Fibroblast of mammary gland (primary cell): ENCODE results near the gene MCM5.

Experiments
- DNase-seq: peaks from one replicate; pipeline ENCODE4 v3.0.0-alpha.2; 2010; ENCODE audit warnings: low read depth
- H3K4me3 ChIP-seq: 2 replicates; pipeline ENCODE4 v1.5.1; 2011; ENCODE audit warnings: low read depth, mild to moderate bottlenecking, low read length, moderate library complexity; ENCODE audit not compliant: control insufficient read depth
- TF ChIP-seq, protein P1 (sequence below): conservative IDR thresholded peaks from 2 replicates; pipeline ENCODE4 v1.5.1; 2011; ENCODE audit warnings: low read depth, low read length, inconsistent platforms; ENCODE audit not compliant: control insufficient read depth, insufficient read depth

MCM5 gene

DNA sequence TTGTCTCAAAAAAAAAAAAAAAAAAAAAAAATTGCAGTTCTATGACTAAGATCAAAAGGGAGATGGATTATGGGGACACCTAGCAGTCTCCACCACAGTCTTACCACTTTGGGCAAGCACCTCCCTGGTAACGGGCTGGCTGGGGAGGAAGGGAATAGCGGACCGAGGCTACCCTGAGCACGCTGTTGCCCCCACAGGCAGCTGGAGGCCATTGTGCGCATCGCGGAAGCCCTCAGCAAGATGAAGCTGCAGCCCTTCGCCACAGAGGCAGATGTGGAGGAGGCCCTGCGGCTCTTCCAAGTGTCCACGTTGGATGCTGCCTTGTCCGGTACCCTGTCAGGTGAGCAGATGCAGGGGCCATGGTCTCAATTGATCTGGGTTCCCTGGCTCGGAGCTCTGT, 21.2 kb downstream of the MCM5 start:
- no peak overlapping the region for H3K4me3 ChIP-seq
- TF ChIP-seq, protein P1, sequence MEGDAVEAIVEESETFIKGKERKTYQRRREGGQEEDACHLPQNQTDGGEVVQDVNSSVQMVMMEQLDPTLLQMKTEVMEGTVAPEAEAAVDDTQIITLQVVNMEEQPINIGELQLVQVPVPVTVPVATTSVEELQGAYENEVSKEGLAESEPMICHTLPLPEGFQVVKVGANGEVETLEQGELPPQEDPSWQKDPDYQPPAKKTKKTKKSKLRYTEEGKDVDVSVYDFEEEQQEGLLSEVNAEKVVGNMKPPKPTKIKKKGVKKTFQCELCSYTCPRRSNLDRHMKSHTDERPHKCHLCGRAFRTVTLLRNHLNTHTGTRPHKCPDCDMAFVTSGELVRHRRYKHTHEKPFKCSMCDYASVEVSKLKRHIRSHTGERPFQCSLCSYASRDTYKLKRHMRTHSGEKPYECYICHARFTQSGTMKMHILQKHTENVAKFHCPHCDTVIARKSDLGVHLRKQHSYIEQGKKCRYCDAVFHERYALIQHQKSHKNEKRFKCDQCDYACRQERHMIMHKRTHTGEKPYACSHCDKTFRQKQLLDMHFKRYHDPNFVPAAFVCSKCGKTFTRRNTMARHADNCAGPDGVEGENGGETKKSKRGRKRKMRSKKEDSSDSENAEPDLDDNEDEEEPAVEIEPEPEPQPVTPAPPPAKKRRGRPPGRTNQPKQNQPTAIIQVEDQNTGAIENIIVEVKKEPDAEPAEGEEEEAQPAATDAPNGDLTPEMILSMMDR, result no peak
- DNase-seq, result no peak

DNA sequence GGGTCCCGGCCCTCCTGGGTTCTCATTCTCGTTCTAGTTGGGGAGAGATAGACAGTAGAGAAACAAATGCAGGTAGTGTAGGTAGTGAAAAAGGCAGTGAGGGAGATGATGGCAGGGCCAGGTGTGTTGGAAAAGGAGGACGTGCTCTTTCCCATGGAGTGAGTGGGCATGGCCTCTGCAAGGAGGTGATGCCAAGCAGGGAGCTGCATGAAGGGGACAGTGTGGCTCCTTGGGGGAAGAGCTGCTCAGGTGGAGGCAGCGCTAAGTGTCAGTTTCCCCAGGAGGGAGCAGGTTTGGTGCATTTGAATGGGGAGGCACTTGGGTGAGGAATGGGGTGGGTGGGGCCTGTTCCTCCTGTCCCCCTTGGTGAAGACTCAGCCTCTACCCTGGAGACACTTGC, 22.2 kb downstream of the MCM5 start:
- no peak overlapping the region for H3K4me3 ChIP-seq
- DNase-seq, result no peak
- TF ChIP-seq, protein P1, result no peak

DNA sequence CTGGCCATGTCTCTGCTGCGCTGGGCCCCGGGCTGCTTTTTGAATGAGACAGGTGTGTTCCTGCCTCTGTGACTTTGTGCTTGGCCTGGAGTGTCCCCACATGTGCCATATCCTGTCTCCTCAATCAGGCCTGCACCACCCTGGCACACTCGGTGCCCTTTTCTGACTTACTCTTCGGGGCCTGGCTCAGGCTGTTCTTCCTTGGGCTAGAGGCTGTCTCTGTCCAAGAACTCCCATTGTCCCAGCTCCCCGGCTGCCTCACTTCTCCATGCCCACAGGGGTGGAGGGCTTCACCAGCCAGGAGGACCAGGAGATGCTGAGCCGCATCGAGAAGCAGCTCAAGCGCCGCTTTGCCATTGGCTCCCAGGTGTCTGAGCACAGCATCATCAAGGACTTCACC, 23.0 kb downstream of the MCM5 start:
- no peak overlapping the region for H3K4me3 ChIP-seq
- no peak for DNase-seq
- TF ChIP-seq, protein P1, result no peak

DNA sequence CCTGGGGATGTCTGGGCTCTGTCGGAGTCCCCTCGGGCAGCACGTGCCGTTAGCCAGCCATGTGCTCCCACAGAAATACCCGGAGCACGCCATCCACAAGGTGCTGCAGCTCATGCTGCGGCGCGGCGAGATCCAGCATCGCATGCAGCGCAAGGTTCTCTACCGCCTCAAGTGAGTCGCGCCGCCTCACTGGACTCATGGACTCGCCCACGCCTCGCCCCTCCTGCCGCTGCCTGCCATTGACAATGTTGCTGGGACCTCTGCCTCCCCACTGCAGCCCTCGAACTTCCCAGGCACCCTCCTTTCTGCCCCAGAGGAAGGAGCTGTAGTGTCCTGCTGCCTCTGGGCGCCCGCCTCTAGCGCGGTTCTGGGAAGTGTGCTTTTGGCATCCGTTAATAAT, 24.1 kb downstream of the MCM5 start:
- no peak overlapping the region for H3K4me3 ChIP-seq
- no peak for DNase-seq
- TF ChIP-seq, protein P1, result no peak

DNA sequence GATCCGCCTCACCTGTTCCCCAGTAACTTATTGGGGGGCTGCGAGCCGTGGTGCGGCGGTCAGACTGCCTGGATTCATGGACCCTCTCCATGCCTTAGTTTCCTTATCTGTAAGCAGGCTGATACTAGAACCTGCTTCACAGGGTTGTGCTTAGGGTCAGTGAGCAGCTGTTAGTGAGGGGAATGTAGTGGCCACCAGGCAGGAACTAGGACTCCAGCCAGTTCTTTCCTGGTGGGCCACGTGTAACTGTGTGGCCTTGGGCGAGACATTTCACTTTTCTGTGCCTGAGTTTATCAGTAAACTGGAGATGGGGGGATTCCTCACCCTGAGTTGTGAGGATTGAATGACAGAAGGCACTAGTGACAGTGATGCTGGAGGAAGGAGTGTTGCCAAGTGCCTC, 24.8 kb downstream of the MCM5 start:
- no peak overlapping the region for H3K4me3 ChIP-seq
- TF ChIP-seq, protein P1, result no peak
- DNase-seq, result no peak

DNA sequence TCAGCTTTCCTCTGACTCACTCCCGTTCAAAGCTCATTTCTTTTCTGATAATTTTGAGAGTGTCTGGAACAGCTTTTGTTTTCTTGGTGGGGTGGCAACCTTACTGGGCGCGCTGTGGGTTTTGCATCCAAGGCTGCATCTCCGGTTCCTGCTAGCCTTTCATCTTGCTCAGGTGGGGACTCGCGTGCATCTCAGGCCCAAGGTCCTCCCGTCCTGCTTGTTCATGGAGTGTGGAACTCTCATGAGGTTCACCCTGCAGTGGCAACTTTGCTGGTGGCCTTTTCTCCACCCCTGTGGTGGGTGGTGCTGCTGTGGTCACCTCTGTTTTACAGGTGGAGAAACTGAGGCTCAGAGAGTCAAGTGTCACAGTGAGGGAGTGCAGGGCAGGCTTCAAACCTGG, 25.6 kb downstream of the MCM5 start:
- DNase-seq, result no peak
- H3K4me3 ChIP-seq, result no peak overlapping the region
- TF ChIP-seq, protein P1, result no peak

DNA sequence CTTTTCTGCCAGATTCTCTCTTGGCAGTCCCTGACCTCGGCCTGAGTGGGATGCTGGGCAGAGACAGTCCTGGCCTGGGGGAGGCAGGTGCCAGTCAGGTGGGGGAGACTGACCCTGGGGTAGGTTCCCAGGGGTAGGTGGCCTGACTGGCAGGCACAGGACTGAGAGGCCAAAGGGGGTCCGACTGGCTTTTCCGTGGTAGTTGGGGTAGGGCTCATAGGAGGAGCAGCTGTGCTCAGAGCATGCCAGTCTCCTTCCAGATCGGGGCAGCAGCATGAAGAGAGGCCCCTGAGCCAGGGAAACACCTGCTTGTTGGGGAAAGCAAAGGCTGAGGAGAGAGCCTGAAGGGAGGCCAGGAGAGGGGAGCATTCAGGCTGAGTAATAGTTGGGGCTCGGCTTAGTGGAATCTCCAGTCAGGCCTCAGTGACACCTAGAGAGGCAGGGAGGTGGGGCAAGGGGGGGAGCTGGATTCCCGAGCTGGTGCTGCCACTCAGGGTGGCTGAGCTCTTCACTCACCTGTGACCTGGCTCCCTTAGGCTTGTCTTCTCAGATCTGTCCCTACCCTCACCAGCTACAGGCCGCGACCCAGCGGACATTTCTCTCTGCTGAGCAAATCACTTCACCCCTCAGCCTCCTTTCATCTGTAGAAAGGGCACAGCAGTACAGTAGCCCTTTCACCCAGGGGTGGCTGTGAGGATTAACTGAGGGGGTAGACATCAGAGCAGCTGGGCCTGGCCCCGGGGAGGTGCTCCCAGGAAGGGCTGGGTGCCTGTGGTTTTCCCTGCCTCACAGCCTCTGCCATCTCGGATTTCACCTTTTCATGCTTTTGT, 26.2 kb downstream of the MCM5 start:
- no peak for DNase-seq
- no peak overlapping the region for H3K4me3 ChIP-seq
- TF ChIP-seq, protein P1, result no peak
